Lower lobe of right lung (tissue), 2 donors: ENCODE measurements around the gene CASQ2. TPM values are rescaled to one million over a fixed set of nuclear protein-coding genes. Genes with fewer than 3 reads are reported as not detected.

Experiments
- ATAC-seq, 2 donors: fragments of 200-7000 bp; cut with Tn5 transposase; one replicate each; pipeline ENCODE4 v1.9.1; 2020 to 2022; ENCODE audit warnings: mild to moderate bottlenecking in 2 of 2, moderate library complexity in 2 of 2
- DNase-seq: peaks from one replicate; pipeline ENCODE4 v3.0.0-alpha.2; 2020
- H3K27ac ChIP-seq: fragments of 200-600 bp; one replicate; pipeline ENCODE4 v1.8.0; 2022
- H3K27me3 ChIP-seq: fragments of 200-600 bp; one replicate; pipeline ENCODE4 v1.8.0; 2022; ENCODE audit warnings: low read depth
- H3K36me3 ChIP-seq: fragments of 200-600 bp; one replicate; pipeline ENCODE4 v1.8.0; 2022; ENCODE audit warnings: mild to moderate bottlenecking
- H3K4me1 ChIP-seq: fragments of 200-600 bp; one replicate; pipeline ENCODE4 v1.8.0; 2022
- H3K4me3 ChIP-seq: fragments of 200-600 bp; one replicate; pipeline ENCODE4 v1.8.0; 2022; ENCODE audit warnings: mild to moderate bottlenecking
- H3K9me3 ChIP-seq: fragments of 200-600 bp; one replicate; pipeline ENCODE4 v1.8.0; 2022
- intact Hi-C: fragments of 100-400 bp; cut with DNase I; formaldehyde crosslinking; loops from one replicate; pipeline ENCODE4 v1.11.0; 2022
- total RNA-seq: library from RNA; stranded (reverse); fragmentation: NEBNext Ultra II Directional; extraction: Animal tissue kit (Norgen Biotek cat#: 25700); gene quantifications from one replicate; pipeline ENCODE4 v1.2.1, GENCODE V29; 2021
- TF ChIP-seq, protein P1 (sequence below): fragments of 200-600 bp; IDR thresholded peaks from one replicate; pipeline ENCODE4 v1.8.0; 2022; ENCODE audit warnings: antibody characterized with exemption, mild to moderate bottlenecking
- donor health status: DM: no; HTN: yes; CAD: no; lungs with severe emphysema.

Gene CASQ2
- total RNA-seq, 1 donor from 2014 or later = 3.3 TPM

DNA sequence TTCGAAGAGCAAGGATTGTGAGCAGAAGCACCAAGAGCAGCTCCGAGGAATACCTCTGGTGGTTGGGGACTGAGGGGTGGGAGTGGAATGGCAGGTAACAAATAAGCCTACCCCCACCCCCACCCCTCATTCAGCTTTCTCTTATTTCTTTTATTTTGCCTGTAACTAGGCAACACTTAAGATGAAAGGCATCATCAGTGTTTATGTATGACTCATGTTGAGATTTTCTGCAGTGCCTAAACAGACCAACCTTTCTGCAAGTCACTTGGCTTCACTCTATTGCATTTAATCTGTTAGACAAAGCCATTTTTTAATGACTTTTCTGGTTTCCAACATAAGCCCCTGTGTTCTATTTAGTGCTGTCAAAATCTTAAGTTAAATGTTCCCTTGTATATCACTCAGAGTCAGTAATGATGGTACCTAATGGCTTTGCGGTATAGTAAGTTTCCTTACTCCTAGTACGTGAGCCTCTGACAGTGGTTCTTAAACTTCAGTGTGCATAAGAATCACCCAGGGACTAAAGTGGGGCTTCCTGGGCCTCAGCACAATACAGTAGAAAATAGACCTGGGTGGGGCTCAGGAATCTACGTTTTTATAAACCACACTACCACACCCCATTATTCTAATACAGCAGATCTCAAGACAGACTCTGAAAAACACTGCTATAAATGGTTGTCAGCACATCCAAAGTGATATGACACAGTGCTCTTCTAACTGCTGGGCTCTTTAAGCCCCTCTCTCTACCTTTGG lies 19.9 kb downstream of the CASQ2 start:
- Histone ChIP-seq H3K27me3 (no peaks in the 10 kb centered on the region), H3K27ac (no peak overlapping the region), H3K4me3 (no peak overlapping the region), H3K4me1 (no peaks in the 10 kb centered on the region), H3K36me3 (no peaks in the 10 kb centered on the region), H3K9me3 (no peaks in the 10 kb centered on the region)
- TF ChIP-seq, protein P1, sequence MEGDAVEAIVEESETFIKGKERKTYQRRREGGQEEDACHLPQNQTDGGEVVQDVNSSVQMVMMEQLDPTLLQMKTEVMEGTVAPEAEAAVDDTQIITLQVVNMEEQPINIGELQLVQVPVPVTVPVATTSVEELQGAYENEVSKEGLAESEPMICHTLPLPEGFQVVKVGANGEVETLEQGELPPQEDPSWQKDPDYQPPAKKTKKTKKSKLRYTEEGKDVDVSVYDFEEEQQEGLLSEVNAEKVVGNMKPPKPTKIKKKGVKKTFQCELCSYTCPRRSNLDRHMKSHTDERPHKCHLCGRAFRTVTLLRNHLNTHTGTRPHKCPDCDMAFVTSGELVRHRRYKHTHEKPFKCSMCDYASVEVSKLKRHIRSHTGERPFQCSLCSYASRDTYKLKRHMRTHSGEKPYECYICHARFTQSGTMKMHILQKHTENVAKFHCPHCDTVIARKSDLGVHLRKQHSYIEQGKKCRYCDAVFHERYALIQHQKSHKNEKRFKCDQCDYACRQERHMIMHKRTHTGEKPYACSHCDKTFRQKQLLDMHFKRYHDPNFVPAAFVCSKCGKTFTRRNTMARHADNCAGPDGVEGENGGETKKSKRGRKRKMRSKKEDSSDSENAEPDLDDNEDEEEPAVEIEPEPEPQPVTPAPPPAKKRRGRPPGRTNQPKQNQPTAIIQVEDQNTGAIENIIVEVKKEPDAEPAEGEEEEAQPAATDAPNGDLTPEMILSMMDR = no peak
- no peak for ATAC-seq
- intact Hi-C loops = no loop called here
- DNase-seq = no peak

DNA sequence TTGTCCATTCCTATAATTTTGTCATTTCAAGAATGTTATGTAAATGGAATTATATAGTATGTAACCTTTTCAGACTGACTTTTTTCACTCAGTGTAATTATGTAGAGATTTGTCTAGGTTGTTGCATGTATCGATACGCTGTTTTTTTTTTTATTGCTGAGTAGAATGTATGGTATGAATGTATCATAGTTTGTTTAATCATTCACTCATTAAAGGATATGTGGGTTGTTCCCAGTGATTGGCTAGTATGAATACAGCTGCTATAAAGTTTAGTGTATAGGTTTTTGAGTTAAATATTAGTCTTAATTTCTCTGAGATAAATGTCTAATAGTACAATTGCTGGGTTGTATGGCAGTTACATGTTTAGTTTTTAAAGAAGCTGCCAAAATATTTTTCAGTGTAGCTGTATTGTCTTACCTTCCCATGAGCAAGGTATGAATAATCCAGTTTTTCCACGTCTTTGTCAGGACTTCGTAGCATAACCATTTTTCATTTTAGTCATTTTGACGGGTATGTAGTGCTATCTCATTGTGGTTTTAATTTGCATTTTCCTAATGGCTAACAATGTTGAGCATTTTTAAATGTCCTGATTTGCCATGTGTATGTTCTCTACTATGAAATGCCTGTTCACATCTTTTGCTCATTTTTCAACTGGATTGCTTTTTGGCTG lies 22.4 kb downstream of the CASQ2 start:
- DNase-seq = no peak
- intact Hi-C loops = no loop called here
- no peak for ATAC-seq

DNA sequence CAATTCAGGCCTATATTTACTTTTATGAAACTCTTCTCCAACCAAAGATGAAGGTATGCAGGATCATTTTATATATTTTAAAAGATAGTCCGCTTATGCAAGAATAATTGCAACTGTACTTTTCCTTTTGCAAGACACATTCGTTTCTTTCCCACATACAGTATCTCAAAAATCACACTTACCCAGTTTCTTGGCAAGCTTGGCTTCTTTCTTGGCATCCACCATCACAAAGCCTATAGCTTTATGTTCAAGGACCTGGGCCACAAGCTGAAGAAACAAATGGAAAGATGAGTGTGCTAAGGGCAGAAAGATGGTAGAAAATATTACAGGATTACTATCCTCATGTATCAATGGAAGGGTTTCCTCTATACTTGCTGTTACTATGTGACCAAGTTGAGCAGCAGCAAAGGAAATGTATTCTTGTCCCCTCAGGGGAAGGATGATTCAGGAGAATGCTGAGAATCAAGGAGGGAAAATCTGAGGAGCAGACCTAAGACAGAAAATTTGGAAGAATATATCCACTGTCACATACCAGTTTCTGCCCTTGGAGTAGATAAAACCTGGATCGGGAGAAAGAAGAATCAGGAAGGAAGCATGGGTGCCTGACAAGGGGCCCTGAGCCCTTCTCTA lies 23.8 kb downstream of the CASQ2 start:
- Histone ChIP-seq H3K9me3 (no peaks in the 10 kb centered on the region), H3K27ac (no peak overlapping the region), H3K4me3 (no peak overlapping the region), H3K27me3 (no peaks in the 10 kb centered on the region), H3K4me1 (no peaks in the 10 kb centered on the region), H3K36me3 (no peaks in the 10 kb centered on the region)
- intact Hi-C loops = no loop called here
- TF ChIP-seq, protein P1 = no peak
- ATAC-seq = no peak
- DNase-seq = no peak

More for the DNA sequence above, 22.4 kb downstream of the CASQ2 start:
- Histone ChIP-seq H3K36me3 (no peaks in the 10 kb centered on the region), H3K27ac (no peak overlapping the region), H3K27me3 (no peaks in the 10 kb centered on the region), H3K4me1 (no peaks in the 10 kb centered on the region), H3K9me3 (no peaks in the 10 kb centered on the region), H3K4me3 (no peak overlapping the region)
- TF ChIP-seq, protein P1 = no peak

DNA sequence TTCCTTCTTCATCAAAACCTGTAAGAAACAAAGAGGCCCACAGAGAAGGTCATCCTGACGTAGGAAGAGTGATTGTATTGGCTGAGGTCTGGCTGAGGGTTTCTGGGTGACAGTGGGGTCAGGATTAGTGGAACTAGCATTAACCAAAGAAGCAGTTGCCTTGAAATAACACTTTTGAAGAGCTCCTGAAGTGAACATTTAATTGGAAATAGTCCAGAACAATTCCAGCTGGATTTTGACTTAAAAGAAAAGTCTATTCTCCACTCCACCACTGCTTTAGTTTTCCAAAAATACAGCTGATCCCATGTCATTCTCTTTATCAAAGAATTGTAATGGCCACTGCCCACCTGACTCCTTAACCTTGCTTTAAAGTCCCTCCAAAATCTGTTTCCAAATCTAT lies 27.7 kb downstream of the CASQ2 start:
- Histone ChIP-seq H3K4me1 (no peaks in the 10 kb centered on the region), H3K9me3 (no peaks in the 10 kb centered on the region), H3K27me3 (no peaks in the 10 kb centered on the region), H3K4me3 (no peak overlapping the region), H3K36me3 (no peaks in the 10 kb centered on the region), H3K27ac (no peak overlapping the region)
- ATAC-seq (no peak), DNase-seq (no peak)
- TF ChIP-seq, protein P1 = no peak
- intact Hi-C loops = no loop called here

DNA sequence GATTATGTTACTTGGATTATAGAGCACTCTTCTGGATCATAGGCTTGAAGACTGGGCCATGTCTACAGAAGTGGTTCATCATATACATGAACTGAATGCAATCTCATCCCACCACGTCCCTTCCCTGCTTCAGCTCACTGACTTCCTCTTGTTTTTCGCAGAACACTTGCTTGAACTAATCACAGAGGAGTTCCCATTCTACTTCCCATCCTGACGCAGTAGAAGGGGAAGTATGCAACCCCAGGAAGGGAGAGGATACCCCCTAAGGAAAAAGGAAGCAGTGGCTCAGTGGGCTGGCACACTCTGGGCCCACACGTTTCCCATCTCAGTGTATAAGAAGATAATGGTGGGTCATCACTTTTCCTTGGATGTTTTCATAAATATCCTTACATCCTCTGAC lies 36.2 kb downstream of the CASQ2 start:
- DNase-seq = no peak
- Histone ChIP-seq H3K4me3 (no peak overlapping the region), H3K27ac (no peak overlapping the region), H3K27me3 (no peaks in the 10 kb centered on the region), H3K4me1 (peaks cover 19% of the 10 kb centered on the region), H3K9me3 (no peaks in the 10 kb centered on the region), H3K36me3 (no peaks in the 10 kb centered on the region)
- TF ChIP-seq, protein P1 = no peak
- peak; percentile 22 to 39 for ATAC-seq
- intact Hi-C loops = no loop called here
